ENCODE data around the gene NGEF.

- TF ChIP-seq CTCF (IDR thresholded peaks at IDR 0.05; ENCODE audit: insufficient read depth, low read length, poor library complexity, severe bottlenecking) (no peak), EZH2phosphoT487 (conservative IDR thresholded peaks at IDR 0.05; ENCODE audit: low read length) (no peak)
These were observed 3.4 kb downstream of the NGEF start for GRCh38 chr2:233009661-233010060.

Measured in SU-DHL-6 (cell line).